ENCODE data around the gene XRCC1. TPM values are rescaled to one million over a fixed set of nuclear protein-coding genes. Genes with fewer than 3 reads are reported as not detected.

XRCC1 gene
- total and polyA plus RNA-seq, 2 of the 8 experiments (the other 6 are each of a cell fraction or from before 2014, with no cell fraction given), result 42.5 to 44.4 TPM

GRCh38 chr19:43552616-43553015, 22.7 kb downstream of the XRCC1 start:
- Histone ChIP-seq H2BK15ac (ENCODE audit: low read length) (no peak overlapping the region), H2BK12ac (ENCODE audit: low read depth, low read length) (no peak overlapping the region), H3K79me2 (ENCODE audit: control insufficient read depth in 1 of 2, insufficient read depth in 2 of 2, low read length in 2 of 2) (no peaks in the 10 kb centered on the region), H2BK120ac (replicated peaks; ENCODE audit: low read depth, low read length) (no peak overlapping the region), H4K8ac (ENCODE audit: extremely low read depth, insufficient read depth, low read length) (no peak overlapping the region), H3K9ac (replicated peaks in 1 of 4; ENCODE audit: extremely low read depth in 1 of 4, low read depth in 3 of 4, low read length in 3 of 4) (no peak overlapping the region), H3K14ac (ENCODE audit: insufficient read length) (no peak overlapping the region), H3K36me3 (ENCODE audit: control insufficient read depth in 2 of 4, insufficient read depth in 4 of 4, low read length in 3 of 4) (peaks cover 5 to 28% (median 17%) of the 10 kb centered on the region in 4 experiments; a peak in 6 of 8 replicates), H3K18ac (ENCODE audit: extremely low read depth, low read length) (no peak overlapping the region), H2AFZ (ENCODE audit: low read length) (no peak overlapping the region), H3K9me3 (ENCODE audit: insufficient read depth in 2 of 2, low read depth in 1 of 2, low read length in 1 of 2) (no peaks in the 10 kb centered on the region), H4K91ac (replicated peaks; ENCODE audit: insufficient read length, low read length) (no peak overlapping the region), H2AK5ac (ENCODE audit: low read depth, low read length) (no peak overlapping the region), H3K4ac (replicated peaks; ENCODE audit: insufficient read length, low read depth, low read length) (no peak overlapping the region), H3K4me3 (ENCODE audit: extremely low read depth in 1 of 4, insufficient read depth in 2 of 4, low read depth in 3 of 4, low read length in 4 of 4) (no peak overlapping the region), H3K23me2 (ENCODE audit: low read depth, low read length) (no peaks in the 10 kb centered on the region), H4K20me1 (replicated peaks in 1 of 2; ENCODE audit: control insufficient read depth in 1 of 2, insufficient read depth in 2 of 2, low read length in 2 of 2) (peaks cover 0 to 4% of the 10 kb centered on the region in 2 experiments), H3K4me1 (replicated peaks in 1 of 4; ENCODE audit: control insufficient read depth in 3 of 4, insufficient read depth in 4 of 4, low read length in 3 of 4) (0 out of 7 replicates have a peak, but pooled peaks cover 0 to 2% (median 0%) of the 10 kb centered on the region in 4 experiments), H3K27ac (ENCODE audit: low read depth, low read length) (no peak overlapping the region), H3K27me3 (replicated peaks in 1 of 4; ENCODE audit: control insufficient read depth in 3 of 4, extremely low read depth in 1 of 4, insufficient read depth in 3 of 4, low read length in 3 of 4) (no peaks in the 10 kb centered on the region), H2BK5ac (ENCODE audit: low read depth, low read length) (no peak overlapping the region), H2BK20ac (ENCODE audit: low read length) (no peak overlapping the region), H3K4me2 (ENCODE audit: insufficient read depth in 1 of 2, low read depth in 2 of 2, low read length in 2 of 2) (no peak overlapping the region), H4K5ac (ENCODE audit: insufficient read length, low read depth, low read length) (no peak overlapping the region), H3K56ac (replicated peaks; ENCODE audit: insufficient read length, low read depth, low read length) (no peak overlapping the region), H3K79me1 (ENCODE audit: low read depth, low read length) (0 out of 2 replicates have a peak, but pooled peaks cover 3% of the 10 kb centered on the region), H3K23ac (ENCODE audit: insufficient read length) (no peak overlapping the region)
- CTCF ChIA-PET (ENCODE audit: partially characterized antibody), result interaction anchor here (0.7 to 10.7 kb wide), 5 partner anchors 10 to 241 kb away, joined by 3 to 122 read pairs (median 82); partner anchors contain the start of genes IRGQ, ZNF575 and ZNF576
- 93% methylated on average over 2 of the region's 3 CpGs; no CpG with 5 or more reads in 1 of the 2 experiments for WGBS, 2 experiments (ENCODE audit: extremely low coverage in 1 of 2, insufficient coverage in 1 of 2, insufficient read length in 1 of 2, insufficient replicate concordance in 2 of 2, low coverage in 1 of 2, low lambda C conversion rate in 2 of 2, missing lambda C conversion rate in 1 of 2)
- TF ChIP-seq JUN (IDR thresholded peaks at IDR 0.05; ENCODE audit: low read depth, low read length) (no peak), SAP30 (IDR thresholded peaks at IDR 0.05; ENCODE audit: insufficient read depth, insufficient replicate concordance, low read length) (no peak), GTF2F1 (IDR thresholded peaks at IDR 0.05; ENCODE audit: borderline replicate concordance, low read depth, low read length) (no peak), MAX (IDR thresholded peaks at IDR 0.05) (no peak), E2F6 (IDR thresholded peaks at IDR 0.05) (no peak), RBBP5 (IDR thresholded peaks at IDR 0.05; ENCODE audit: borderline replicate concordance, low read depth, low read length) (no peak), SIRT6 (IDR thresholded peaks at IDR 0.05; ENCODE audit: low read length) (no peak), SP4 (IDR thresholded peaks at IDR 0.05; ENCODE audit: low read length) (no peak), POU5F1 (IDR thresholded peaks at IDR 0.05; ENCODE audit: low read depth, low read length) (no peak), BCL11A (IDR thresholded peaks at IDR 0.05; ENCODE audit: low read depth in 2 of 2, low read length in 2 of 2) (no peak), EGR1 (IDR thresholded peaks at IDR 0.05; ENCODE audit: borderline replicate concordance, low read depth, low read length) (no peak), ZNF274 (IDR thresholded peaks at IDR 0.05; ENCODE audit: borderline replicate concordance, extremely low read depth, low read length) (no peak)
- FAIRE-seq, result no peak
- POLR2A ChIA-PET (ENCODE audit: partially characterized antibody), result interaction anchor here (1.2 to 1.6 kb wide), 2 partner anchors 19 to 22 kb away, joined by 3 to 4 read pairs; partner anchors contain the start of gene ZNF575
- DNase-seq (ENCODE audit: low read depth in 1 of 2, low spot score in 2 of 2), result no peak
